Stimulated activated CD8-positive, alpha-beta memory T cell treated with anti-CD3 and anti-CD28 coated beads, Interleukin-7, amount 100 ng/mL, for 1 hour (primary cell): ENCODE data around the gene SEMA3E.

Source experiments
- DNase-seq, 2 donors: peaks; one replicate each; pipeline ENCODE4 v3.0.0-alpha.2; 2020; ENCODE audit warnings: low read depth in 2 of 2

SEMA3E gene

DNA sequence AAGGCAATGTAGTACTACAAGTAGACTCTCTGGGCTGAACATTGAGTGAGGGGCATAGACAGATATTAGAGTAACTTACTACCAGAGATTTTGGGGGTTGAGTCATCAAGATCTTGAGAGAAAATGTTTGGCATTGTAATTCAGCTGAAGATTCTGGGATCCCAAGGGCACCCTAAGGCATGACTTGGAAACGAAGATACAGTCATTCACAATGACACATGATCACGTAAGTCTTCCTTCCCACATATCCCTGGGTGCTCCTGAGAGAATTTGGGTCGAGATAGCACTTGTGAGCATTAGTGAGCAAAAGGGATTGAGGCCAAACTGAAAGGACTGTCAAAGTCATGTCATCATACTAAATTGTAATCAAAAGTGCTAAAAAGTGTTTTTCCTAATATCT, 293.8 kb downstream of the SEMA3E start:
- DNase-seq = no peak

GRCh38 chr7:83347945-83348444, 300.9 kb downstream of the SEMA3E start:
- no peak for DNase-seq

- no peak for DNase-seq
Observed at GRCh38 chr7:83339907-83340306, 309.0 kb downstream of the SEMA3E start.

DNA sequence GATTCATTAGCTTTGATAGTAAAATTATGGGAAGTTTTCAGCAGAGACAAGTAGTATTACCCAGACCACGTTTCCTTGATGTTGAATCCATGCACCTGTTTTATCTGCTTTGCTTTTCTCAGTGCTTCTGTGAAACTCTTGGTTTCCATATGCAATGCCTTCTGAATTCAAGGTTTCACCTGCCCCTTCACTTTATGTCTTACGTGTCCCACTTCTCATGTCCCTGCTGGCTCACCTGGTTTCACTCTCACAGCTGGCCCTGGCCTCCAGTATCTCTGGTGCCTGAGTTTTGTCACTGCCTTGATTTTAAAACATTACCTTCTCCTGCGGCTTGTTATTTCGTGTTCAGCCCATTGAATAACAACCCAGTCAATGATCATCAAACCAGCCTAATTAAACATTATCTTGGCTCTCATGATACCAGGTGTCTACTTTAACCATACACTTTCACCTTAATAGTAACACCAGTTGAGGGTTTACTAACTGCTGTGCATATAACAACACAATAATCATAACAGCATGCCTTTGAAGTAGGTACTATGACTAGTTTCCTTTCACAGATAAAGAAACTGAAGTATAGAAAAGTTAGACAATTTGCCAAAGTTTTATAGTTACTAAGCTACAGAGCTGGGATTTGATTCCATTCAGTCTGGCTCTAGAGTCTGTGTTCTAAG, 310.5 kb downstream of the SEMA3E start:
- no peak for DNase-seq

DNA sequence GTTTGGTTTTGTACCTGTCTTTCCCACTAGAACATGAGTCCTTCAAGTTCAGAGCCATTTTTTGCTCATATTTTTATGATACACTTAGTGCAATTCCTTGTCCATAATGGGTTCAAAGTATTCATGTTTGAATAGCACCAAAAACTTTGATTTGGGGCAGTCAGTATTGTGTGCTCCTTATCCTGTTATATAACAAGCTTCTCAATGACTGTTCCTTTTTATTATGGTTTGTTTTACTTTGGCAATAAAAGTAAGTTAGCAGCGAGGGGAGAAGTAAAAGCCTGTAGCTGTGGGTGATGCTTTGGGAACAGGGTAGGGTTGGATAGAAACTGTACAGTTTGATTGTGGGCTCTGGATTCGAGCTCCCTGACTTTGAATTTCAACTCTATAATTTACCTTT, 311.9 kb downstream of the SEMA3E start:
- no peak for DNase-seq

GRCh38 chr7:83326223-83326622, 322.7 kb downstream of the SEMA3E start:
- DNase-seq = no peak

- DNase-seq = no peak
Observed at GRCh38 chr7:83325083-83325482, 323.9 kb downstream of the SEMA3E start.

DNA sequence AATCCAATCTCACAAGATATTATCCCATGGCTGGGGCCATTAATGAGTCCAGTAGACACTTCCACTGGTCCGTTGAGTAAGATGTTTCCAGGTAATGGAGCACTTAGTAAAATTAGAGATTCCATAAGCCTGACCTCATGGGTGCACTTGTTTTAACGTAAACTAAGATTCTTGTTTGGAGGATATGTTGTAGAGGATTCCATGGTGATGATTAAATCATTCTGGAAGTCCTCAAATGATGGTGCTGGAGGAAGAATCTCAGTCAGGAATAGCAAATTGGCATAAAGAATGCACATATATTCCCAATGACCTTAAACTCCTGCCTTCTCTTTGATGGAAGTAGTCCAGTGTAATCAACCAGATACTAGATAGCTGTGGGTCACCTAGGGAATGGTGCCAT, 324.3 kb downstream of the SEMA3E start:
- DNase-seq = no peak

DNA sequence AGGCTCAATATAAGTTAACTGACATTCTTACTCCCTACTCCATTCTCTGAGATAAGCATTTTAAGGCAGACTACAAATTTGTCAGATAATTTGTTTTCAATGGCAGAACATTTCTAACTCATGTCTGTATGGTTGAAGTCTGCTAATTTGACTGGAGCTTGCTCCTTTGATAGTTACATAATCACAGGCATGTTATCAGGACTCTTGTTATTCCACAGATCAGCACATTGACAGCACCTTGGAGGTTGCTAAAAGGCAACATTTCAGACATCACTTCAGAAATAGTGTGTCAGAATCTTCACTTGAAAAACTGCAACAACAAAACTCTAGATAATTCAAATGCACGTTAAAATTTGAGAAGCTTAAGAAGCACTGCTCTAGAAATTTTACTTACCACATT, 327.9 kb downstream of the SEMA3E start:
- DNase-seq = no peak

- no peak for DNase-seq
Observed at GRCh38 chr7:83313931-83314330, 335.0 kb downstream of the SEMA3E start.
